D721Med (cell line): ENCODE data around the gene AXIN2.

Experiments
- DNase-seq: peaks from one replicate; pipeline ENCODE4 v3.0.0; 2011; ENCODE audit warnings: low spot score; ENCODE audit not compliant: insufficient read length
- FAIRE-seq: peaks from 2 replicates; lab custom pipeline; 2011; peaks lifted over from hg19 to GRCh38; lab: Jason Lieb, UNC
- TF ChIP-seq, protein P1 (sequence below): IDR thresholded peaks from 2 replicates; pipeline ENCODE4 v1.5.1; 2012; ENCODE audit warnings: mild to moderate bottlenecking, control low read depth; ENCODE audit not compliant: insufficient read depth; ENCODE audit errors: missing control alignments

The AXIN2 gene

GRCh38 chr17:65600518-65600917 is 39.1 kb upstream of the AXIN2 start:
- no peak for FAIRE-seq
- no peak for DNase-seq
- TF ChIP-seq, protein P1, sequence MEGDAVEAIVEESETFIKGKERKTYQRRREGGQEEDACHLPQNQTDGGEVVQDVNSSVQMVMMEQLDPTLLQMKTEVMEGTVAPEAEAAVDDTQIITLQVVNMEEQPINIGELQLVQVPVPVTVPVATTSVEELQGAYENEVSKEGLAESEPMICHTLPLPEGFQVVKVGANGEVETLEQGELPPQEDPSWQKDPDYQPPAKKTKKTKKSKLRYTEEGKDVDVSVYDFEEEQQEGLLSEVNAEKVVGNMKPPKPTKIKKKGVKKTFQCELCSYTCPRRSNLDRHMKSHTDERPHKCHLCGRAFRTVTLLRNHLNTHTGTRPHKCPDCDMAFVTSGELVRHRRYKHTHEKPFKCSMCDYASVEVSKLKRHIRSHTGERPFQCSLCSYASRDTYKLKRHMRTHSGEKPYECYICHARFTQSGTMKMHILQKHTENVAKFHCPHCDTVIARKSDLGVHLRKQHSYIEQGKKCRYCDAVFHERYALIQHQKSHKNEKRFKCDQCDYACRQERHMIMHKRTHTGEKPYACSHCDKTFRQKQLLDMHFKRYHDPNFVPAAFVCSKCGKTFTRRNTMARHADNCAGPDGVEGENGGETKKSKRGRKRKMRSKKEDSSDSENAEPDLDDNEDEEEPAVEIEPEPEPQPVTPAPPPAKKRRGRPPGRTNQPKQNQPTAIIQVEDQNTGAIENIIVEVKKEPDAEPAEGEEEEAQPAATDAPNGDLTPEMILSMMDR: no peak

- TF ChIP-seq, protein P1: no peak
- no peak for FAIRE-seq
- no peak for DNase-seq
Observed at GRCh38 chr17:65599650-65600049, 38.2 kb upstream of the AXIN2 start.

DNA sequence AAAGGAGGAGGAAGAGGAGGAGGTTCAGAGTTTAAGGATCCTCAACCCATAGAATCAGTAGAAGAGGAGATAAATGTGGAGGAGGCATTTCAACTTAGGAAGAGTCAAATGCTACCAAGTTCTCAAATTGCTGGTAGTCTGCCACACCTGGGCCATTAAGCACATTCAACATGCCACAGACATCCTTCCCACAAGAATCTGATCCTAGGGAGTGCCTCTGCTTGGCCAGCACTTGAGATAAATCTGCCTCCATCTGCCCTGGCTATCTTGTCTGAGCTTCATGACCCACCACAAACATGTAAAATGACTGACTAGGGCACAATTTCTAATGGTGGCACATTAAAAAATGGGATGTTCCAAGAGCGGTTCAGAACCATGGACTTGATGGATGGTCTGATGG is 37.3 kb upstream of the AXIN2 start:
- DNase-seq: no peak
- no peak for FAIRE-seq
- TF ChIP-seq, protein P1: no peak

DNA sequence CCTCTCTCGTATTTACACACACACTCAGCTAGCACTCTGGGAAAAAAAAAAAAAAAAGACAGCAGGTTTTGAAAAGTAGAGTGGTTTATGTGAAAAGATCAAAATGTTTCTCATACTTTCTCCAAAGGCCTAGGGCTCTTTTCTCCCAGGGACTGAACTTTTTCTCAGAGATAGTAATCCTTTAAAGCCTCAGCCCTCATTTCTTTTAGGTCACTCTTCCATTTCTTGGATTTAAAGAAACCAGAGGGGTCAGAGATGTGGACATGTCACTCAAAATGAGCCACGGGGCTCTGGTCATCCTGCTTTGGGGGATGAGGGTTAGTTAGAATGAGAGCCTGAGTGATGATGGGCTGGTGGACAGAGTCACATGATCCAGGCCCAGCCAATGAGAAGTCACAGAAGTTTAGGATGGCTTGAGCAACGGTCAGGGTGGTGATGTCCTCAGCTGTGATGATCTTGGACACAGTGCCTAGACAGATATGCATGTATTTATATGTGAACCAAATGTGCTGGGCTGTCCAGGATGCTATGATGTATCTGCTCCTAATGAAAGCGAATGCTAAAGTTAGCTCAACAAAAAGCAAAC is 33.7 kb upstream of the AXIN2 start:
- TF ChIP-seq, protein P1: no peak
- no peak for DNase-seq
- no peak for FAIRE-seq

DNA sequence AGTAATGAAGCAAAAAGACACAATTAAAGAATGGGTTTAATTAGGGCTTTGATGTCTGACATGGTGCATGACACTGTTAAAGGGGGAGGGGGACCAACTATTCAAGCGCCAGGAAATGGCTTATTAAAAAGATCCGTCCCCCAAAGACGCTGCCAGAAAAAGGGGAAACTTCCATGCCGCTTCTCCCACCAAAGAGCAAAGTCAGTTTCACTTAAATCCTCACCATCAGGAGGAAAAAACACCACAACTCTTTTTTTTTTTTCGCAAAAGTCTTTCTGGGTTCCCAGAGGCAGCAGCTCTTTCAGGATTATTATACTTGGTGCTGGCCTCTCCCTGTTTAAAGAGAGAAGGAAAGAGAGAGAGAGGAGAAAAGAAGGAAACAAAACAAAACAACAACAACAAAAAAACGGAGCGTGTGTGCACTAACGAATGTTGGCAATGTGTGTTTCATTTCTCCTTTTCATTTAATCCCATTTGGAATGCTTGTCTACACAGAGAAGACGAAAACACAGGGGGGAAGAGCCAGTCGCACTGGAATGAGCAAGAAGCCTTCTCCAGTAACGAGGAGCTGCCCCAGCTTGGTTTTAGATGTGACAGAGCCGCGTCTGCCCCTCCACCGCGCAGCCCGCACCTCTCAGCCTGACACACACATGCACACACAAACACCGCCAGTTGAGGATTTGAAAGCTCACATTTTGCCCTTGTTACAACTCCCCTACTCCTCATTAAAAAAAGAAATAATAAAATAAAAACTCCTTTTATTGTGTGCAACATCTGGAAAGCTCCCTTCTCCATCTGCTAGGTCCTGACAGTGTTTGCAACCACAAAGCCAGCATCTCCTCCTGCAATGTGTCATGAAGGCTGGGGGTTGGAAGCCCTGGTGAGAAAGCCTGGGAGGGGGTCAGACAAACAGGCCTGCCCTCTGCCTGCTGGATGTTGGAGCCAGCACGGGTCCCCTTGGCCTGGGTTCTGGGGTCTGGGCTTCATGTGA is 32.7 kb upstream of the AXIN2 start:
- DNase-seq (no peak), FAIRE-seq (no peak)
- TF ChIP-seq, protein P1: no peak

GRCh38 chr17:65593092-65593854 is 31.8 kb upstream of the AXIN2 start:
- no peak for FAIRE-seq
- TF ChIP-seq, protein P1: no peak
- DNase-seq: no peak
